Peyer's patch (tissue), 4 donors: ENCODE measurements around the gene DNAH14.

ENCODE experiments used
- POLR2A ChIP-seq, 2 donors: fragments of 450-650 bp; IDR thresholded peaks; one replicate each; pipeline ENCODE4 v1.5.1; 2017; ENCODE audit warnings: antibody characterized with exemption in 2 of 2, mild to moderate bottlenecking in 2 of 2, moderate library complexity in 2 of 2
- TF ChIP-seq, protein P1 (sequence below), 6 experiments: fragments of 450-650 bp in 4 of 6; fragments of 200-600 bp in 2 of 6; sonication (generic) in 1 of 6; IDR thresholded peaks; one replicate each; pipeline ENCODE4 v1.5.1; 2017 to 2019; ENCODE audit warnings: antibody characterized with exemption in 6 of 6, mild to moderate bottlenecking in 3 of 6, moderate library complexity in 1 of 6

DNA sequence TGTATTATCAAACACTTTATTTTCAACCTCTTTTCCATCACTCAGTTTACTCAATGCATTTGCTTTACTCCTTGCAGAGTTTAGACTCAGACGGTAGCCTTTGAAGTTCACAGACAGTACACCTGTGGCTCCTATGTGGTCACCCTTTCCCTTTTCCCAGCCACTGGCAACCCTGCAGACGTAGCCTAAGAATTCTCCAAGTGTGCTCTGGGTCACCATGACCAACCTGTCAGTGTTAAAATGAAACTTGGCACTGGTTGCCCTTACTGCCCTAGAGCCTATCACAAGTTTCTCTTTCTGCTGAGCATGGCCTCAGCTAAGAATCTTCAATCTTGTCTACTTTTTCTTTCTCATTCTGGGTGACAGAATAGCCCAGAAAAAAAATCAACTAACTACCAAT is 25.5 kb upstream of the DNAH14 start:
- TF ChIP-seq POLR2A (IDR thresholded peaks at IDR 0.05), result no peak
- TF ChIP-seq, protein P1, sequence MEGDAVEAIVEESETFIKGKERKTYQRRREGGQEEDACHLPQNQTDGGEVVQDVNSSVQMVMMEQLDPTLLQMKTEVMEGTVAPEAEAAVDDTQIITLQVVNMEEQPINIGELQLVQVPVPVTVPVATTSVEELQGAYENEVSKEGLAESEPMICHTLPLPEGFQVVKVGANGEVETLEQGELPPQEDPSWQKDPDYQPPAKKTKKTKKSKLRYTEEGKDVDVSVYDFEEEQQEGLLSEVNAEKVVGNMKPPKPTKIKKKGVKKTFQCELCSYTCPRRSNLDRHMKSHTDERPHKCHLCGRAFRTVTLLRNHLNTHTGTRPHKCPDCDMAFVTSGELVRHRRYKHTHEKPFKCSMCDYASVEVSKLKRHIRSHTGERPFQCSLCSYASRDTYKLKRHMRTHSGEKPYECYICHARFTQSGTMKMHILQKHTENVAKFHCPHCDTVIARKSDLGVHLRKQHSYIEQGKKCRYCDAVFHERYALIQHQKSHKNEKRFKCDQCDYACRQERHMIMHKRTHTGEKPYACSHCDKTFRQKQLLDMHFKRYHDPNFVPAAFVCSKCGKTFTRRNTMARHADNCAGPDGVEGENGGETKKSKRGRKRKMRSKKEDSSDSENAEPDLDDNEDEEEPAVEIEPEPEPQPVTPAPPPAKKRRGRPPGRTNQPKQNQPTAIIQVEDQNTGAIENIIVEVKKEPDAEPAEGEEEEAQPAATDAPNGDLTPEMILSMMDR (IDR thresholded peaks at IDR 0.05), result no peak
